Measurements from ENCODE around the gene ENSA.

GRCh38 chr1:150674881-150675280, 45.5 kb upstream of the ENSA start:
- TF ChIP-seq, protein P1, sequence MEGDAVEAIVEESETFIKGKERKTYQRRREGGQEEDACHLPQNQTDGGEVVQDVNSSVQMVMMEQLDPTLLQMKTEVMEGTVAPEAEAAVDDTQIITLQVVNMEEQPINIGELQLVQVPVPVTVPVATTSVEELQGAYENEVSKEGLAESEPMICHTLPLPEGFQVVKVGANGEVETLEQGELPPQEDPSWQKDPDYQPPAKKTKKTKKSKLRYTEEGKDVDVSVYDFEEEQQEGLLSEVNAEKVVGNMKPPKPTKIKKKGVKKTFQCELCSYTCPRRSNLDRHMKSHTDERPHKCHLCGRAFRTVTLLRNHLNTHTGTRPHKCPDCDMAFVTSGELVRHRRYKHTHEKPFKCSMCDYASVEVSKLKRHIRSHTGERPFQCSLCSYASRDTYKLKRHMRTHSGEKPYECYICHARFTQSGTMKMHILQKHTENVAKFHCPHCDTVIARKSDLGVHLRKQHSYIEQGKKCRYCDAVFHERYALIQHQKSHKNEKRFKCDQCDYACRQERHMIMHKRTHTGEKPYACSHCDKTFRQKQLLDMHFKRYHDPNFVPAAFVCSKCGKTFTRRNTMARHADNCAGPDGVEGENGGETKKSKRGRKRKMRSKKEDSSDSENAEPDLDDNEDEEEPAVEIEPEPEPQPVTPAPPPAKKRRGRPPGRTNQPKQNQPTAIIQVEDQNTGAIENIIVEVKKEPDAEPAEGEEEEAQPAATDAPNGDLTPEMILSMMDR (IDR thresholded peaks at IDR 0.05), result no peak
- no peak for TF ChIP-seq REST (IDR thresholded peaks at IDR 0.05; ENCODE audit: insufficient read depth in 1 of 2, low read depth in 2 of 2, low read length in 1 of 2)
- TF ChIP-seq SIN3A (IDR thresholded peaks at IDR 0.05; ENCODE audit: borderline replicate concordance, insufficient read depth, low read depth, low read length), result no peak
- TF ChIP-seq POLR2AphosphoS5 (IDR thresholded peaks at IDR 0.05; ENCODE audit: low read depth, low read length), result no peak

All from Panc1 (cell line).